Measurements from ENCODE around the gene SCEL. TPM values are rescaled to one million over a fixed set of nuclear protein-coding genes. Genes with fewer than 3 reads are reported as not detected.

Gene SCEL
- total RNA-seq, 1 donor from 2014 or later: 14.7 TPM

DNA sequence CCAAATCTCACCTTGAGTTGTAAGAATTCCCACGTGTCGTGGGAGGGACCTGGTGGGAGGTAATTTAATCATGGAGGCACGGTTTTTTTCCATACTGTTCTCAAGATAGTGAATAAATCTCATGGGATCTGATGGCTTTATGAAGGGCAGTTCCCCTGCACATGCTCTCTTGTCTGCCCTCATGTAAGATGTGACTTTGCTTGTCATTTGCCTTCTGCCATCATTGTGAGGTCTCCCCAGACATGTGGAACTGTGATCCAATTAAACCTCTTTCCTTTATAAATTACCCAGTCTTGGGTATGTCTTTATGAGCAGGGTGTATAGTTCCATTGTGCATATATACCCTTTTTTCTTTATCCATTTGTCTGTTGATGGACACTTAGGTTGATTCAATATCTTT, 13.1 kb downstream of the SCEL start:
- Histone ChIP-seq H3K36me3 (ENCODE audit: control insufficient read depth, insufficient read depth, low read length) (no peaks in the 10 kb centered on the region), H3K27me3 (ENCODE audit: control insufficient read depth, insufficient read depth, low read length) (no peaks in the 10 kb centered on the region), H3K4me3 (ENCODE audit: low read depth, low read length) (no peak overlapping the region)
- TF ChIP-seq, protein P1, sequence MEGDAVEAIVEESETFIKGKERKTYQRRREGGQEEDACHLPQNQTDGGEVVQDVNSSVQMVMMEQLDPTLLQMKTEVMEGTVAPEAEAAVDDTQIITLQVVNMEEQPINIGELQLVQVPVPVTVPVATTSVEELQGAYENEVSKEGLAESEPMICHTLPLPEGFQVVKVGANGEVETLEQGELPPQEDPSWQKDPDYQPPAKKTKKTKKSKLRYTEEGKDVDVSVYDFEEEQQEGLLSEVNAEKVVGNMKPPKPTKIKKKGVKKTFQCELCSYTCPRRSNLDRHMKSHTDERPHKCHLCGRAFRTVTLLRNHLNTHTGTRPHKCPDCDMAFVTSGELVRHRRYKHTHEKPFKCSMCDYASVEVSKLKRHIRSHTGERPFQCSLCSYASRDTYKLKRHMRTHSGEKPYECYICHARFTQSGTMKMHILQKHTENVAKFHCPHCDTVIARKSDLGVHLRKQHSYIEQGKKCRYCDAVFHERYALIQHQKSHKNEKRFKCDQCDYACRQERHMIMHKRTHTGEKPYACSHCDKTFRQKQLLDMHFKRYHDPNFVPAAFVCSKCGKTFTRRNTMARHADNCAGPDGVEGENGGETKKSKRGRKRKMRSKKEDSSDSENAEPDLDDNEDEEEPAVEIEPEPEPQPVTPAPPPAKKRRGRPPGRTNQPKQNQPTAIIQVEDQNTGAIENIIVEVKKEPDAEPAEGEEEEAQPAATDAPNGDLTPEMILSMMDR (IDR thresholded peaks at IDR 0.05; ENCODE audit: insufficient read depth, low read length, poor library complexity, severe bottlenecking): no peak
- DNase-seq (ENCODE audit: low read depth): no peak

DNA sequence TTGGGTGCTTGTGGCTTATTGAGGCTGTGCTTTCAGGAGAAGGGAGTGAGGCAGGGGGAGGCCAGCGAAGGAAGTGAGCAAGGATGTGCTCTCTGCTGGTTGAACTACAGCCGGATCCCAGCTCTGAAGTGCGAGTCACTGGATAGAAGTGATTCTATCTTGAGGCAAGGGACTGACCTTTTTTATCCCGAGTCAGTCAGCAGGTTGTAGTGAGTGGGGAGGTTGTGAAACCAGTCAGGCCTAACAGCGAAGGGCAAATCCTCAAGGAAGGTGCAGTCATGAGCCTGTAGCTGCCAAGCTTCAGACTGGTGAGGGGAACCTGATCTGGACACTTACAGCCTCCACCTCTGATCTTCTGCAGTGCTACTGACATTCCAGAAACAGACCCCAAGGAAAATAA, 18.6 kb downstream of the SCEL start:
- DNase-seq (ENCODE audit: low read depth): no peak
- Histone ChIP-seq H3K36me3 (ENCODE audit: control insufficient read depth, insufficient read depth, low read length) (no peaks in the 10 kb centered on the region), H3K4me3 (ENCODE audit: low read depth, low read length) (no peak overlapping the region), H3K27me3 (ENCODE audit: control insufficient read depth, insufficient read depth, low read length) (no peaks in the 10 kb centered on the region)
- TF ChIP-seq, protein P1 (IDR thresholded peaks at IDR 0.05; ENCODE audit: insufficient read depth, low read length, poor library complexity, severe bottlenecking): no peak

DNA sequence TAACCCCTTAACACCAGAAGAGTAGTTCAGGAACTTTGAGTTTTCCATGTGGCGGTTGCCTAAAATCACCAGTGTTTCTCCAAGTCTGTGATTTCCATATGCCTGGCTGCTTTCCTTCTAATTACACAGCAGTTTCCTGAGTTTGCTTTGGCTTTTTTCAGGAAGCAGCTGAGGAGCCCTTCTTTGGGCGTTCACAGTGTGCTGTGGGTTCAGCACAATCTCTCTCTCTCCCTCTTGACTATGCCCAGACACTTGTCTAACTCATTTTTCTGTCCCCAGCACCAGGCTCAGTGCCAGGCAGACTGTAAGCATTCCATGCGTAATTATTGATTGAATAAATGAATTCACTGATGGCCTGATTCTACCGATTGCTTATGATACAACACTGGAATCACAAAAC, 19.7 kb downstream of the SCEL start:
- TF ChIP-seq, protein P1 (IDR thresholded peaks at IDR 0.05; ENCODE audit: insufficient read depth, low read length, poor library complexity, severe bottlenecking): no peak
- Histone ChIP-seq H3K36me3 (ENCODE audit: control insufficient read depth, insufficient read depth, low read length) (no peaks in the 10 kb centered on the region), H3K4me3 (ENCODE audit: low read depth, low read length) (no peak overlapping the region), H3K27me3 (ENCODE audit: control insufficient read depth, insufficient read depth, low read length) (no peaks in the 10 kb centered on the region)
- DNase-seq (ENCODE audit: low read depth): no peak

DNA sequence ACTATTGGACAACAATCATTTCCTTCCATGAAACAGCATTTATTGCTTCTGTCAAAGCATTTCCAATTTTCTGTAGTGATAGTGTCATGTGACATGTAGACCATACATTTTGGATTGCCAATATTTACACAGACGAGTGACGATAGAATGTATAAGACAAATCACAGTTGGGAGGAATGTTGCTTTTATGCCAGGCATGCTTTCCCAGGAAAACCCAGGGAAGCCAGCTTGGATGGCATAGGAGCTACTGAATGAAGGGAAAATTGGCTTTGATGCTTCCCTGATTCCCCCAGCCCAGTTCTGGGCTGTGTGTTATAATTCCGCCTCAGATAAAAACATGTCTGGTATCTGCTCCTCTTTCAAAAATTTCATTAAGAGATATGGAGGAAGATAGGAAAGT, 22.5 kb downstream of the SCEL start:
- TF ChIP-seq, protein P1 (IDR thresholded peaks at IDR 0.05; ENCODE audit: insufficient read depth, low read length, poor library complexity, severe bottlenecking): no peak
- DNase-seq (ENCODE audit: low read depth): no peak
- no peak overlapping the region for H3K4me3 ChIP-seq (ENCODE audit: low read depth, low read length)
- H3K27me3 ChIP-seq (ENCODE audit: control insufficient read depth, insufficient read depth, low read length): no peaks in the 10 kb centered on the region
- no peaks in the 10 kb centered on the region for H3K36me3 ChIP-seq (ENCODE audit: control insufficient read depth, insufficient read depth, low read length)

DNA sequence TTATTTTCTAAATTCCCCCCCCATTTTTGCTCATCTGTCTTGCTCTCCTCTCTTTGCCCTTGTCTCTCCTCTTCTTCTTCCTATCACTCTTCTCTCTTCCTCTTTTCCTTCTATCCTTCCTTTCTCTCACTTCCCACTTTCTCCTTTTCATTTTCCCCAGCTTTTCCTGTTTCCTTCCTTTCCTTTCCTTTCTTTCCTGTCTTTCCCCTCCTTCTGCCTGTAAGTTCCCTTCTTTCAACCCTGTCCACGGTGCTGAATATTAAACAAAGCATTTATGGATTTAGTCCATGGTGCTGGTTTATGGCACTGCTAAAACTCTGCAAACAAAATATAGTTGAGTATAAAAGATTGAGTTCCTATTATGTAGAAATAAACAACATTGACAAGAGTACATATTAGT, 27.6 kb downstream of the SCEL start:
- H3K4me3 ChIP-seq (ENCODE audit: low read depth, low read length): no peak overlapping the region
- DNase-seq (ENCODE audit: low read depth): no peak
- no peaks in the 10 kb centered on the region for H3K36me3 ChIP-seq (ENCODE audit: control insufficient read depth, insufficient read depth, low read length)
- H3K27me3 ChIP-seq (ENCODE audit: control insufficient read depth, insufficient read depth, low read length): no peaks in the 10 kb centered on the region
- TF ChIP-seq, protein P1 (IDR thresholded peaks at IDR 0.05; ENCODE audit: insufficient read depth, low read length, poor library complexity, severe bottlenecking): no peak

DNA sequence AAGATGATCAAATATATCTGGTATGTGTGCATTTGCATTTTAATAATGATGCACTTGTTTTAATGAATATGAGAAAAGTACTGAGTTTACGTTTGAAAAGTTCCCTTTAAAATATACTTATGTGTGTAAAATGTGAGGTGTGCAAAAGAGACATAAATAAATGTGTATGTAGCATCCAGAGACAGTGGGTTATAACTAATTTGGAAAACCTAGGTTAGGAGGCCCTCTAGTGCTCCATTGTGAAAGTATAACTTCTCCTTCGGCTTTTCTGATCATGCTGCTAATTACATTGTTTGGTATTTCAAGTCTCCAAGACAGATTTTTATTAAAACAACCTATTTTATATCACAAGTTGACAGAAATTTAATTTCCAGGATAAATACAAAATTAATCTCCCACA, 30.1 kb downstream of the SCEL start:
- Histone ChIP-seq H3K4me3 (ENCODE audit: low read depth, low read length) (no peak overlapping the region), H3K27me3 (ENCODE audit: control insufficient read depth, insufficient read depth, low read length) (no peaks in the 10 kb centered on the region), H3K36me3 (ENCODE audit: control insufficient read depth, insufficient read depth, low read length) (no peaks in the 10 kb centered on the region)
- TF ChIP-seq, protein P1 (IDR thresholded peaks at IDR 0.05; ENCODE audit: insufficient read depth, low read length, poor library complexity, severe bottlenecking): peak; percentile 46
- no peak for DNase-seq (ENCODE audit: low read depth)
